ENCODE measurements around the gene TMEM167B. TPM values are rescaled to one million over a fixed set of nuclear protein-coding genes. Genes with fewer than 3 reads are reported as not detected.

Gene TMEM167B
- polyA plus RNA-seq, 3 donors: 34.3 to 45.2 (median 38.9) TPM

DNA sequence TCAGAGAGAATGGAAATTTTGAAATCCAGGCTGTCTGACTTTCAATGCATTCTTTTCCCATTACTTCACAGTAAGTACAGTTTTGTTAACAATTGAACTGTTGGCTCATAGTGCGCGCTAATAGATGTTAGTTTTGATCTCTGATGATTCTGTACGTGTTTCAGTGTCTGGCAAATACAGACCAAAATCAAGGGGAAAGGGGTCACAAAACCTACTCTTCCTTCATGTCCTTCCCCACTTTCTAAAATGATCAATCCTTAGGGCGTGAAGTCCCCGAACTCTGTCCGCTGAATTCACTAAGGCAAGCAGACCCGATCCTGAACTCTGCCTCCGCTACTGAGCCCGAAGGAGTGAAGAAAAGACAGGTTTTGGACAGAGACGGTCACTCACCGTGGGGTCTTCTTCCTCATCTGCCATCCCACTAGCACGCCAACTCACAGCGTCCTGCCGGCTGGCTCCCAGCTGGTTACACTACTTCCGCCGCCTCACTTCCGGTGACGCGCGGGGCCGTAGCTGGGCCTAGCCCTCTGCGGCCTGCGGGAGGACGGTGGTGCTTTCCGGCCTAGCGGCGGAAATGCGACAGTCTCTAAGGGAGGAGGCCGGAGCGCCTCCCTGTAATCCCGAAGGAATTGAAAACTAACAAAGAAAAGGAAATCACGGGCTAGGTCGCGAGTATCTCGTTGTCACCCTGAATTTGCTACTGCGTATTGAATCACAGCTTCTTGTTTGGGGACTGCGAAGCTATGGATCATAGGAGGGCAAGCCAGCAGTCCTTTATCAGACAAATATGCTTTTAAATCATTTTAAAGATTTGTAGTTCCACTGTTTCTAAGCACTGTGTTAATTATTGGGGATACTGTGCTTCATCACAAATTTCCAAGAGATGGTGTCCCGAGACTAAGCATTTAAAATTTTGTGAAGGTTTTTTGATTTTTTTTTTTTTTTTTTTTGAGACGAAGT, 14.8 kb upstream of the TMEM167B start, which contains the start of gene TAF13:
Gene TAF13 (minus strand): TSS at position 473 of the 960 bp plus-strand sequence. CDS start 56 bp downstream, at position 417.
- peak; percentile 95 for DNase-seq

- DNase-seq: no peak
Measured at GRCh38 chr1:109078317-109078716, 12.2 kb upstream of the TMEM167B start.

- DNase-seq: no peak
Measured at GRCh38 chr1:109079240-109079622, 11.3 kb upstream of the TMEM167B start.

GRCh38 chr1:109080441-109081082, 10.0 kb upstream of the TMEM167B start:
- DNase-seq: no peak

DNA sequence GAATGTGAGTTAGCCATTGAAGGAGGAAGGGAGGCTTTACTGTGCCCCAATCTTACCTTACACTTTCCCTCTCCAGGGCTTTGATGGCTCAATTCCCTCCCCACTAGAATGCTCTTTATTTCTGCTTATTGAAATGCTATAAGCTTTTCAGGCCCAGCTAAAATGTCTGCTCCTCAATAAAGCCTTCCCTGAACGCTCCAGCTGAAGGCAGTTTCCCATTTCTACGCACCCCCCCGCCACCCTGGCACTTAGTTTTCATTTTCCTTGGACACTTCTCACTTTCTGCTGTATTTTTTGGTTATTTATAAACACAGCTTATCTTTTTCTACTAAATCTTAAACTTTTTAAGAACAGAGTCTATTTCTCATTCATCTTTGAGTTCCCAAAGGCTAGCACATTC, 7.1 kb upstream of the TMEM167B start:
- no peak for DNase-seq

GRCh38 chr1:109083923-109084322, 6.6 kb upstream of the TMEM167B start:
- DNase-seq: no peak

DNA sequence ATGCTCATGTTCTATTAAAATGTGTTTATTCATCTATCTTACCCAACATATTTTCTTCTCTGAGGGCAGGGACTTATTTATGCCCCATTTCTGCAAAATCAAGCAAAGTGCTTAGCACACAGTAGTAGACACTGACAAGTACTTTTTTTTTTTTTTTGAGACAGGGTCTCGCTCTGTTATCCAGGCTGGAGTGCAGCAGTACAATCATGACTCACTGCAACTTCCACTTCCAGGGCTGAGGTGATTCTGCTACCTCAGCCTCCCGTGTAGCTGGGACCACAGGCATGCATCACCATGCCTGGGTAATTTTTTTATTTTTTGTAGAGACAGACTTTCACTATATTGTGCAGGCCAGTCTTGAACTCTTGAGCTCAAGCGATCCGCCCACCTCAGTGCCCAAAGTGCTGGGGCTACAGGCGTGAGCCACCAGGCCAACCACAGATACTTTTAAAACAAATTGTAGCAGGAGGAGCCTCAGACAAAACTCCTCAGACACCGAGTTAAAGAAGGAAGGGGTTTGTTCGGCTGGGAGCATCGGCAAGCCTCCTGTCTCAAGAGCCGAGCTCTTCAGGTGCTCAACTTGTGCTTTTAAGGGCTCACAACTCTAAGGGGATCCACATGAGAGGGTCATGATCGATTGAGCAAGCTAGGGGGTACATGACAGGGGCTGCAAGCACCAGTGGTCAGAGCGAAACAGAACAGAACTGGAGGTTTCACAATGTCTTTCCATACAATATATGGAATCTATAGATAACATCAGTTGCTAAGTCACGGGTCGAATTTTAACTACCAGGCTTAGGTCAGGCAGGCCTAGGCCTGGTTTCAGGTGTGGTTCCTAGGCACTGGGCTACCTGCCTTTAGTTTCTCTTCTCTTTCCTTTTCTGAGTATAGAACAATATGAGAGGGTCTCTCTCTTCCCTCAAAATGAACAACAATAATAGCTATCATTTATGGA, 5.7 kb upstream of the TMEM167B start:
- DNase-seq: no peak

DNA sequence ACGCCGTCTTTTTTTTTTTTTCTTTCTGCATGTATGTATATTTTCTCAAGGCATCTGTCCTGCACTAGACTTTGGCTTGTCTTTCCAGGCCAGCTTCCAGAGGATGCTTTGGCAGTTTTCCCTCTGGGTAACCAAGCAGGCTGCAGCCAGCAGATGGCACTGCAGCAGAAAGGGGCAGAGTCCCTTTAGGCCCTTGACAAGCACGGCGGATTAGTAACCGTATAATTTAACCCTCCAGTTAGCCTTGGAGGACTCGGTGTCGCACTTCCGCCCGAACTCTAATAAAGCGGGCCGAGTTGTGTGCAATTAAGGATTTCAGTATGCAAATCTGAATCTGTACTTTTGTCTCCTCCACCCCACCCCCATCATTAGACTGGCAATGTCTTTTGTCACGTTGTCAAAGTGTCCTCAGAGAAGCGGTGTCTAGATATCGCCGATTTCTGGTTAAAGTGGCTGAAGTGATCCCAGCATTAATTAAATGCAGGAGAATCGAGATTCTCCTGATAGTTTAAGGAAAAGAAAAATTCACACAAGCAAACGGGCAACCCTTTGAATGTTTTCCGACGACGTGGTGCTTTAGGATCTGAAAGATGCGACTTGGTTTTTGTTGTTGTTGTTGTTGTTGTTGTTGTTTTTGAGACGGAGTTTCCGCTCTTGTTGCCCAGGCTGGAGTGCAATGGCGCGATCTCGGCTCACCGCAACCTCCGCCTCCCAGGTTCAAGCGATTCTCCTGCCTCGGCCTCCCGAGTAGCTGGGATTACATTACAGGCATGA, 1.1 kb upstream of the TMEM167B start:
- peak; percentile 43 for DNase-seq

- peak; percentile 38 for DNase-seq
Measured at GRCh38 chr1:109091078-109091838, 694 bp downstream of the TMEM167B start.

DNA sequence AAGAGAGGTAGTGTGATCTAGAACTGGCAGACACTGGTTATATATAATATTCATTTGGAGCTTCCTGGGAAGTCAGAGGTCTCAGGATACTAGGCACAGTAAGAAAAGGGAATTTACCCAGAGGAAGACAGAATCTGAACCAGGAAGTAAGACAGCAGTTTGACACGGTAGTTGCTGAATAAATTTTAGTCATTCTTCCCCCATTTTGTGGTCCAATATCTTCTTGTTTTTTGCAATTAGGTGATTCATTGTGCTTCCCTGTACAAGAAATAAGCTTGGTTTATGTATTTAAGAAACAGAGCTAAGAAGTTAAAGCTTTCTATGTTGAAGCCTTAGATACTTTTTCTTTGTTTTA, 1.3 kb downstream of the TMEM167B start:
- DNase-seq: no peak

DNA sequence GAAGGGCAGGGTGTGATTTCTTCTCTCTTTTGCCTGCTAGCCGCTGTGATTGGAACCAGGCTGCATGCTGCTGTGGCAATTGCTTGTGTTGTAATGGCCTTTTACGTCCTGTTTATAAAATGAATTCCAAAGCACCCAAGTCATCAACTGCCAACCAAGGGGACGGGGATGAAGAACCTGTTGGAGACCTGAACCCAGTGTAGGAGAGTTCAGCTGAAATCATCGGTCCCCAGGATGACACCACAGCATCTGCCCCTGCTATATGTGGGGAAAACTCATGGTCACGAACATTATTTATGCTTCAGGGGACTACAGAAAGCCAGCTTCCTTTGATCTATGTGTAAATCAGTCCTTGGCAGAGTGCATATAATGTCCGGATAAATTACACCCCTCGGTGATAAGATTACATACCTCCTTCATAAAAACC, 3.8 kb downstream of the TMEM167B start:
- DNase-seq: no peak

DNA sequence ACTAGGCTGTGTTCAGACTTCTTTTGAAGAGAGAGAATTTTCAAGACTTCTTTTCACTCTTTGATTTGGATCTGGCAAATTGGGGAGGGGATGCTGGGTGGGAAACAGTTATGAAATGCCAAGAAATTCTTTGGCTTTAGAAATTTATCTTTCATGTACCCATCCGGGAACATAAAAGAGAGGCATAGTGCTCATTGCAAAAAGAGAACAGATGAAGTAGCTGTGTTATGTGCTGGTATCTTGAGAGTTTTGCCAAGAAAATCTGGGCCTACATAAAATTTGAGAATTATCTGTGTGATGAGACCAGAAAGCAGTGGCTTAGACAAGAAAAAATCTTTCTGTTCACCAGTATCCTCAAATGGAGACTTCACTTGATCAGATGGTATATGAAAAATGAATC, 4.3 kb downstream of the TMEM167B start:
- DNase-seq: no peak

DNA sequence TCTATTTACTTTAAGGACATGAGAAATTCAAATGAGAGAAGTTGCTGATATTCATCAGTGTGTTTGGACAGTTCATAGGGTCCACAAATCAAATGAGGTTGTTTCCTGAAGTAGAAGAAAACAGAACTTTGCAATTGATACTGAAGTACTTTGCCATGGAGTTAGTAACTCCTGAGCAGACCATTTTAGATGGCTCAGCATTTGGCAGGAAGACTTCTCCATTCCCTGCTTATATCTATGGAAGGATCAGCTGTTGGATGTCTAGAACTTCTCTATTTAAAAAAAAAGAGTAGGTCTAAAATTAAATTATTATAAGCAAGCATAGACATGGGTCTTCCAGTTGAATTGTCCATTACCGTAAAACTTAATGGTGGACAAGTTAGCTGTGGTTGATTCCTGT, 5.1 kb downstream of the TMEM167B start:
- DNase-seq: no peak

DNA sequence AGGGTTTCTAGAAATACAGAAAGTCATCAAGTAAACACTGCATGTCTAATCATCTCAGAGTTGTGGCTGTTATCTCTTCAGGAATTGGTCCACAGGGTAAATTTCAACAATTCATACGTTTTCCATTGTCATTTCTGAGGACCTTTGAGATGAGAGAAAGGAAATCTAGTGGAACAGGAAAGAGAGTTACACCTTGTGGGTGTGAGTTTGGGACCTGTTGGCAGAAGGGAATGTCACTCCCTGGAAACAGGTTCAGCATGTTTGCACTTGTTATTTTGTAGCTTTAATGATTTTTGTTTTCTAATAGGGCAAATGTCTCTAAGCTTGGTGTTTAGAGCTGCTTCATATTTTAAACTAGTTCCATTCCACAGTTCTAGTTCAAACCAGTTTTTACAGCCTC, 5.6 kb downstream of the TMEM167B start:
- DNase-seq: no peak

- peak; percentile 98 for DNase-seq
Measured at GRCh38 chr1:109099938-109100773, 9.6 kb downstream of the TMEM167B start.

- DNase-seq: no peak
Measured at GRCh38 chr1:109104364-109105151, 14.0 kb downstream of the TMEM167B start.

GRCh38 chr1:109105881-109106280, 15.3 kb downstream of the TMEM167B start:
- no peak for DNase-seq

- DNase-seq: no peak
Measured at GRCh38 chr1:109107785-109108184, 17.2 kb downstream of the TMEM167B start.

- DNase-seq: no peak
Measured at GRCh38 chr1:109109906-109110305, 19.3 kb downstream of the TMEM167B start.
